ENCODE data around the gene EVL. TPM values are rescaled to one million over a fixed set of nuclear protein-coding genes. Genes with fewer than 3 reads are reported as not detected.

EVL gene
- total RNA-seq, 2 experiments from 2014 or later: 206 to 298 TPM

- H3K4me1 ChIP-seq (ENCODE audit: insufficient read depth, low read length, poor library complexity, severe bottlenecking): no peaks in the 10 kb centered on the region
- no peaks in the 10 kb centered on the region for H3K9me2 ChIP-seq (ENCODE audit: insufficient read depth, low read length)
- H3K4me2 ChIP-seq (ENCODE audit: low read length): no peak overlapping the region
- H4K20me1 ChIP-seq (ENCODE audit: insufficient read depth, low read length): no peaks in the 10 kb centered on the region
- BruUV-seq (replicated peaks): no TSS peak
- no peak overlapping the region for H3K4me3 ChIP-seq (ENCODE audit: low read depth, low read length, poor library complexity, severe bottlenecking)
- no peaks in the 10 kb centered on the region for H3K79me2 ChIP-seq (ENCODE audit: insufficient read depth, low read depth, low read length)
- H2AFZ ChIP-seq (ENCODE audit: low read length): no peak overlapping the region
- no peak overlapping the region for H3K27ac ChIP-seq (ENCODE audit: low read depth, low read length, poor library complexity, severe bottlenecking)
- H3K9me3 ChIP-seq (ENCODE audit: low read length): no peaks in the 10 kb centered on the region
- H3K36me3 ChIP-seq (ENCODE audit: insufficient read depth, low read length): no peaks in the 10 kb centered on the region
- DNase-seq (ENCODE audit: low spot score): no peak
- CTCF ChIA-PET (ENCODE audit: unreplicated experiment): no interaction called here
- POLR2A ChIA-PET: no interaction called here
- no peak for TF ChIP-seq CTCF (conservative IDR thresholded peaks at IDR 0.05; ENCODE audit: low read length)
- no peak for TF ChIP-seq EZH2phosphoT487 (IDR thresholded peaks at IDR 0.05; ENCODE audit: borderline replicate concordance, low read depth, low read length)
- intact Hi-C loops (cut with micrococcal nuclease; ENCODE audit: unreplicated experiment): no loop called here
Observed at GRCh38 chr14:100045642-100046344, 19.4 kb upstream of the EVL start.

DNA sequence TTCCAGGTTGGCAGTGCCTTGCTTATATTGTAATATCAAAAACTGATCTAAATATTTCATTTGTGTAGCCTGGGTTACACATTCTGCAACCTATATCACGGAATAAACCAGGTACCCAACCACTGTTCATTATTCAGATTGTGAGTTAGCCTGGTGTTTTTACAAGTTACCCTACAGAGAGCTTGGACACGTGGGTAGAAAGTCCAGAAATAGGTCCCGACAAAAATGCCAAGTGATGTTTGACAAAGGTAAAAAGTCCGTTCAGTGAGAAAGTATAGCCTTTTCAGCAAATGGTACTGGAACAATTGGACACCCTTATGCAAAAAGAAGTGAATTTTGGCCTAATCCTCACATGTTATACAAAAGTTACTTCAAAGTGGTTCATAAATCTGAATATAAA, 17.6 kb upstream of the EVL start:
- CTCF ChIA-PET (ENCODE audit: unreplicated experiment): no interaction called here
- Histone ChIP-seq H3K36me3 (ENCODE audit: insufficient read depth, low read length) (no peaks in the 10 kb centered on the region), H3K79me2 (ENCODE audit: insufficient read depth, low read depth, low read length) (no peaks in the 10 kb centered on the region), H3K4me1 (ENCODE audit: insufficient read depth, low read length, poor library complexity, severe bottlenecking) (no peaks in the 10 kb centered on the region), H3K9me2 (ENCODE audit: insufficient read depth, low read length) (no peaks in the 10 kb centered on the region), H3K4me3 (ENCODE audit: low read depth, low read length, poor library complexity, severe bottlenecking) (no peak overlapping the region), H2AFZ (ENCODE audit: low read length) (no peak overlapping the region), H3K4me2 (ENCODE audit: low read length) (no peak overlapping the region), H3K9me3 (ENCODE audit: low read length) (no peaks in the 10 kb centered on the region), H4K20me1 (ENCODE audit: insufficient read depth, low read length) (no peaks in the 10 kb centered on the region), H3K27ac (ENCODE audit: low read depth, low read length, poor library complexity, severe bottlenecking) (no peak overlapping the region)
- BruUV-seq (replicated peaks): no TSS peak
- POLR2A ChIA-PET: interaction anchor here (0.6 kb wide), 1 partner anchor 17 kb away, joined by 3 read pairs; the partner anchor contains the start of gene EVL
- no peak for TF ChIP-seq CTCF (conservative IDR thresholded peaks at IDR 0.05; ENCODE audit: low read length)
- no peak for TF ChIP-seq EZH2phosphoT487 (IDR thresholded peaks at IDR 0.05; ENCODE audit: borderline replicate concordance, low read depth, low read length)
- intact Hi-C loops (cut with micrococcal nuclease; ENCODE audit: unreplicated experiment): no loop called here
- DNase-seq (ENCODE audit: low spot score): no peak

DNA sequence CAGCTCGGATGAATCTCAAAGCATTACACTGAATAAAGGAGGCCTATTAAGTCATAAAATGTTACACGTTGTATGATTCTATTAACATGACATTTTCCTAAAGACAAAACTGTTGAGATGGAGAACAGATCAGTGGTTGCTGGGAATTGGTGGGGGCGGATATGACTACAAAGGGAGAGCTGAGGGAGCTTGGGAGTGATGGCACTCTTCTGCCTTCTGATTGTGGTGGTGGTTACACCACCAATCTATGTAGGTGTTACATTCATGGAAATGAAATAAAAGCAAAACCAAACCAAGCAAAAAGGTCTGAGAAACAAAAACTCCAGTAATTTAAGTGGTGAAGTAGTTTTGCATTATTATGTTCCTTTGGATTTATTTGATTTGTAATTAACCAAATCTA, 16.4 kb upstream of the EVL start:
- H3K4me2 ChIP-seq (ENCODE audit: low read length): no peak overlapping the region
- TF ChIP-seq CTCF (conservative IDR thresholded peaks at IDR 0.05; ENCODE audit: low read length) (no peak), EZH2phosphoT487 (IDR thresholded peaks at IDR 0.05; ENCODE audit: borderline replicate concordance, low read depth, low read length) (no peak)
- no TSS peak for BruUV-seq (replicated peaks)
- ChIA-PET CTCF (ENCODE audit: unreplicated experiment) (no interaction called here), POLR2A (interaction anchor here (0.9 kb wide), 2 partner anchors 16 to 18 kb away, joined by 3 to 4 read pairs; partner anchors contain the start of gene EVL)
- no peaks in the 10 kb centered on the region for H4K20me1 ChIP-seq (ENCODE audit: insufficient read depth, low read length)
- intact Hi-C loops (cut with micrococcal nuclease; ENCODE audit: unreplicated experiment): no loop called here
- H2AFZ ChIP-seq (ENCODE audit: low read length): no peak overlapping the region
- no peaks in the 10 kb centered on the region for H3K9me3 ChIP-seq (ENCODE audit: low read length)
- no peak for DNase-seq (ENCODE audit: low spot score)
- H3K9me2 ChIP-seq (ENCODE audit: insufficient read depth, low read length): no peaks in the 10 kb centered on the region
- H3K4me1 ChIP-seq (ENCODE audit: insufficient read depth, low read length, poor library complexity, severe bottlenecking): no peaks in the 10 kb centered on the region
- no peak overlapping the region for H3K27ac ChIP-seq (ENCODE audit: low read depth, low read length, poor library complexity, severe bottlenecking)
- no peaks in the 10 kb centered on the region for H3K79me2 ChIP-seq (ENCODE audit: insufficient read depth, low read depth, low read length)
- no peaks in the 10 kb centered on the region for H3K36me3 ChIP-seq (ENCODE audit: insufficient read depth, low read length)
- no peak overlapping the region for H3K4me3 ChIP-seq (ENCODE audit: low read depth, low read length, poor library complexity, severe bottlenecking)
